Adrenal gland (tissue), 12 donors: Measurements from ENCODE around the gene CA5A. TPM values are rescaled to one million over a fixed set of nuclear protein-coding genes. Genes with fewer than 3 reads are reported as not detected.
"Not testable (repeated sequence)": the region's sequence is repeated elsewhere in the genome, so short reads cannot be mapped to it uniquely, and the experiment has no call there.

Source experiments
- DNase-seq, 7 donors: peaks; one replicate each; pipeline ENCODE4 v3.0.0-alpha.2; 2019 to 2020
- H3K27ac ChIP-seq, 5 donors: fragments of 200-600 bp; sonication (generic) in 4 of 5; 1 replicate in 3 of 5; 2 replicates in 2 of 5; pipeline versions ENCODE4 v1.5.1 to v1.8.0; 2016 to 2020; ENCODE audit warnings: mild to moderate bottlenecking in 1 of 5
- H3K27me3 ChIP-seq: fragments of 200-600 bp; 2 replicates; pipeline ENCODE4 v1.8.0; 2021
- H3K36me3 ChIP-seq, 2 donors: fragments of 200-600 bp; replicated peaks in 1 of 2; 1 replicate in 1 of 2; 2 replicates in 1 of 2; pipeline versions ENCODE4 v1.5.1 to v1.8.0; 2018 to 2022
- H3K4me1 ChIP-seq, 2 donors: fragments of 200-600 bp; replicated peaks in 1 of 2; 1 replicate in 1 of 2; 2 replicates in 1 of 2; pipeline versions ENCODE4 v1.5.1 to v1.8.0; 2018 to 2021
- H3K4me3 ChIP-seq, 4 donors: fragments of 200-600 bp; sonication (generic) in 3 of 4; one replicate each; pipeline ENCODE4 v1.5.1; 2016 to 2018
- H3K9me3 ChIP-seq, 3 donors: fragments of 200-600 bp; sonication (generic) in 1 of 3; replicated peaks in 1 of 3; 1 replicate in 2 of 3; 2 replicates in 1 of 3; pipeline versions ENCODE4 v1.5.1 to v1.8.0; 2016 to 2021
- POLR2A ChIP-seq, 2 donors: fragments of 450-650 bp; IDR thresholded peaks; one replicate each; pipeline ENCODE4 v1.6.1; 2017; ENCODE audit warnings: antibody characterized with exemption in 2 of 2, mild to moderate bottlenecking in 2 of 2, moderate library complexity in 1 of 2
- WGBS, 4 donors: extraction: QIAGEN DNeasy Blood & Tissue Kit in 2 of 4; methylation state at CpG; one replicate each; pipeline versions ENCODE4 v1.1.5 to v1.1.7; 2013 to 2017; 5-methylcytosine and 5-hydroxymethylcytosine counted together
- intact Hi-C, 2 donors: fragments of 100-400 bp; cut with DNase I; formaldehyde crosslinking; loops; one replicate each; pipeline versions ENCODE4 v1.14.1 to v1.15.0; 2022 to 2023
- polyA plus RNA-seq, 3 donors: library from polyadenylated mRNA; stranded (reverse); fragments of 200-250 nt in 2 of 3; fragments of 350-450 nt in 1 of 3; fragmentation: Illumina TruSeq in 1 of 3; extraction: RNeasy Lipid Tissue Mini Kit (QIAGEN cat#74804) in 1 of 3; gene quantifications; one replicate each; pipeline ENCODE4 v1.2.3, GENCODE V29; 2013 to 2014
- total RNA-seq, 9 donors: library from RNA; depleted of rRNA in 4 of 9; stranded (reverse); fragments of >200 nt in 4 of 9; fragments of 120-200 nt in 1 of 9; fragmentation: NEBNext Ultra II Directional in 1 of 9; extraction: Animal tissue kit (Norgen Biotek cat#: 25700) in 1 of 9; gene quantifications; one replicate each; pipeline versions ENCODE4 v1.1.0 to v1.2.4, GENCODE V29; 2013 to 2023
- TF ChIP-seq, protein P1 (sequence below), 6 experiments: fragments of 450-650 bp in 4 of 6; fragments of 200-600 bp in 2 of 6; sonication (generic) in 1 of 6; IDR thresholded peaks; 1 replicate in 5 of 6; 2 replicates in 1 of 6; pipeline versions ENCODE4 v1.5.1 to v1.8.0; 2016 to 2021; ENCODE audit warnings: antibody characterized with exemption in 6 of 6, mild to moderate bottlenecking in 2 of 6, moderate library complexity in 1 of 6
- donor health status: healthy with polysubstance abuse.
- donor health status: Bipolar disorder and iron deficiency.
- donor health status: DM: yes; HTN: yes; CAD: no.
- donor health status: DM: no; HTN: no; CAD: no.
- donor health status: DM: no; HTN: no; CAD: no.
- donor health status: DM: yes; HTN: yes; CAD: no.

The CA5A gene
- total and polyA plus RNA-seq, 12 donors: 0.17 to 0.56 TPM; not detected in 10

- no peaks in the 10 kb centered on the region for H3K4me1 ChIP-seq
- no peak for TF ChIP-seq POLR2A (IDR thresholded peaks at IDR 0.05)
- TF ChIP-seq, protein P1, sequence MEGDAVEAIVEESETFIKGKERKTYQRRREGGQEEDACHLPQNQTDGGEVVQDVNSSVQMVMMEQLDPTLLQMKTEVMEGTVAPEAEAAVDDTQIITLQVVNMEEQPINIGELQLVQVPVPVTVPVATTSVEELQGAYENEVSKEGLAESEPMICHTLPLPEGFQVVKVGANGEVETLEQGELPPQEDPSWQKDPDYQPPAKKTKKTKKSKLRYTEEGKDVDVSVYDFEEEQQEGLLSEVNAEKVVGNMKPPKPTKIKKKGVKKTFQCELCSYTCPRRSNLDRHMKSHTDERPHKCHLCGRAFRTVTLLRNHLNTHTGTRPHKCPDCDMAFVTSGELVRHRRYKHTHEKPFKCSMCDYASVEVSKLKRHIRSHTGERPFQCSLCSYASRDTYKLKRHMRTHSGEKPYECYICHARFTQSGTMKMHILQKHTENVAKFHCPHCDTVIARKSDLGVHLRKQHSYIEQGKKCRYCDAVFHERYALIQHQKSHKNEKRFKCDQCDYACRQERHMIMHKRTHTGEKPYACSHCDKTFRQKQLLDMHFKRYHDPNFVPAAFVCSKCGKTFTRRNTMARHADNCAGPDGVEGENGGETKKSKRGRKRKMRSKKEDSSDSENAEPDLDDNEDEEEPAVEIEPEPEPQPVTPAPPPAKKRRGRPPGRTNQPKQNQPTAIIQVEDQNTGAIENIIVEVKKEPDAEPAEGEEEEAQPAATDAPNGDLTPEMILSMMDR (IDR thresholded peaks at IDR 0.05): no peak
- intact Hi-C loops: no loop called here
- DNase-seq: no peak
- no peak overlapping the region for H3K27ac ChIP-seq
- no peaks in the 10 kb centered on the region for H3K27me3 ChIP-seq
- H3K36me3 ChIP-seq: no peaks in the 10 kb centered on the region
- WGBS, 4 donors: 92 to 99% (median 95%) methylated on average over 2 to 4 of the region's 4 CpGs
- H3K4me3 ChIP-seq: no peak overlapping the region
- H3K9me3 ChIP-seq: no peaks in the 10 kb centered on the region
These were observed 2.2 kb upstream of the CA5A start for GRCh38 chr16:87938412-87938949.

DNA sequence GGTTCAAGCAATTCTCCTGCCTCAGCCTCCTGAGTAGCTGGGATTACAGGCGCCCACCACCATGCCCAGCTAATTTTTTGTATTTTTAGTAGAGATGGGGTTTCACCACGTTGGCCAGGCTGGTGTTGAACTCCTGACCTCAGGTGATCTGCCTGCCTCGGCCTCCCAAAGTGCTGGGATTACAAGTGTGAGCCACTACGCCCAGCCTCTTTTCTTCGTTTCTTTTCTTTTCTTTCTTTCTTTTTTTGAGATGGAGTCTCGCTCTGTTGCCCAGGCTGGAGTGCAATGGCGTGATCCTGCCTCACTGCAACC, 858 bp upstream of the CA5A start:
- H3K27me3 ChIP-seq, intact Hi-C loops, H3K4me3 ChIP-seq, H3K4me1 ChIP-seq, H3K36me3 ChIP-seq, H3K9me3 ChIP-seq, DNase-seq, H3K27ac ChIP-seq: not testable (repeated sequence)
- WGBS, 4 donors: 88 to 91% (median 90%) methylated on average over 7 of the region's 7 CpGs

DNA sequence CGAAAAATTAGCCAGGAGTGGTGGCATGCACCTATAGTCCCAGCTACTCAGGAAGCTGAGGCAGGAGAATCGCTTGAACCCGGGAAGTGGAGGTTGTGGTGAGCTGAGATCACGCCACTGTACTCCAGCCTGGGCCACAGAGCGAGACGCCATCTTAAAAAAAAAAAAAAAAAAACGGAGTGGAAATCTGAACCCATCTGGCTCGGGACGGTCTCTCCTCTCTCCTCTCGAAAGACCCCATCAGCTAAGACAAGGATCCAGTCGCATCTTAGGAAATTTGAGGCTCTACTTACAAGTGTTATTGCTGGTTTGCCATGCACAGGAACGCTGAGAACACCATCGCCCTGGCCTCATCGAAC, 334 bp downstream of the CA5A start:
- H3K27ac ChIP-seq, DNase-seq, H3K27me3 ChIP-seq, H3K4me1 ChIP-seq, intact Hi-C loops, H3K36me3 ChIP-seq, H3K4me3 ChIP-seq, H3K9me3 ChIP-seq: not testable (repeated sequence)
- 91 to 94% (median 92%) methylated on average over 14 of the region's 14 CpGs for WGBS, 4 donors

GRCh38 chr16:87934752-87935425, 1.4 kb downstream of the CA5A start:
- H3K9me3 ChIP-seq, H3K36me3 ChIP-seq, H3K27ac ChIP-seq, H3K4me1 ChIP-seq, H3K27me3 ChIP-seq, DNase-seq, H3K4me3 ChIP-seq, intact Hi-C loops: not testable (repeated sequence)
- WGBS, 4 donors: 77 to 84% (median 80%) methylated on average over 11 to 19 of the region's 19 CpGs

GRCh38 chr16:87933140-87933495, 3.2 kb downstream of the CA5A start:
- intact Hi-C loops: no loop called here
- 90 to 96% (median 94%) methylated on average over 3 of the region's 3 CpGs for WGBS, 4 donors

DNA sequence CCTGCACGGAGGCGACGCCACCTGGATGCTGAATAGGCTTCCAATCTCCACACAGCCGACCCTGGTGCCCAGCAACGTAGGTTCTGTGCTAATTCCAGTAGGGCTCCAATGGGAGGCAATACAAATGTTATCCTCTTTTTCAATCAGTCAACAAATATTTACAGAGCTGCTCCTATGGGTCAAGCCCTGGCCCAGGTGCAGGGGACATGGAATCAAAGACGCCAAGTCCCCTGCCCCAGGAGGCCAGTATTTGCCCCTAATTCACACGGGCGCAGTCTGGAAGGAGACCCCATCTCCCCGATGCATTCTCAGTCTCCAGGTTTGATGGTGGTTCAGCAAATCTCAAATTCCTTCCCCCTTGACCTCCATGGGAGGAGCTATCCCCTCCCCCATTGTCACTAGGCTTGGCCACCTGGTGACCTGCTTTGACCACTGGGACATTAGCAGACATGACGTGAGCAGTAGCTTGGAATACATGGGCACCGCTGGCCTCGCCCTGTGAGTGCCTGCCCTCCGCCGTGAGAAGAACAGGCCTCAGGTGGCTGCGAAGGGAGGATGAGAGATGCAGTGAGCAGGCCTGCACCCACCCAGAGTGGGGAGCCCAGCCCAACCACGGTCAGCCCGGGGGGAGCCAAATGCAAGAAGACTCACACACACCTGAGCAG, 3.7 kb downstream of the CA5A start:
- H3K9me3 ChIP-seq, H3K4me3 ChIP-seq, intact Hi-C loops, DNase-seq, H3K27me3 ChIP-seq, H3K27ac ChIP-seq, H3K4me1 ChIP-seq, H3K36me3 ChIP-seq: not testable (repeated sequence)
- WGBS, 4 donors: 91 to 96% (median 93%) methylated on average over 10 to 17 of the region's 17 CpGs

More at GRCh38 chr16:87933140-87933495, 3.2 kb downstream of the CA5A start:
- TF ChIP-seq, protein P1 (IDR thresholded peaks at IDR 0.05): no peak
- TF ChIP-seq POLR2A (IDR thresholded peaks at IDR 0.05): no peak
- Histone ChIP-seq H3K4me1 (no peaks in the 10 kb centered on the region), H3K4me3 (no peak overlapping the region), H3K36me3 (no peaks in the 10 kb centered on the region), H3K27ac (no peak overlapping the region), H3K9me3 (no peaks in the 10 kb centered on the region), H3K27me3 (no peaks in the 10 kb centered on the region)
- no peak for DNase-seq
